Right ventricle myocardium inferior (tissue), 1 donor: ENCODE results near the gene POLRMT. TPM values are rescaled to one million over a fixed set of nuclear protein-coding genes. Genes with fewer than 3 reads are reported as not detected.

Experiments used
- ATAC-seq: fragments of 200-7000 bp; cut with Tn5 transposase; one replicate; pipeline ENCODE4 v1.9.1; 2020; ENCODE audit warnings: mild to moderate bottlenecking, moderate library complexity
- DNase-seq: peaks from one replicate; pipeline ENCODE4 v3.0.0; 2021; ENCODE audit errors: missing footprints
- intact Hi-C: fragments of 100-400 bp; cut with DNase I; formaldehyde crosslinking; loops from one replicate; pipeline ENCODE4 v1.11.0; 2022
- total RNA-seq: library from RNA; stranded (reverse); fragmentation: NEBNext Ultra II Directional; extraction: Animal tissue kit (Norgen Biotek cat#: 25700); gene quantifications from one replicate; pipeline ENCODE4 v1.2.1, GENCODE V29; 2021
- donor health status: DM: no; HTN: yes; CAD: no; lungs with severe emphysema.

POLRMT gene
- total RNA-seq, 1 donor from 2014 or later: 51.2 TPM

DNA sequence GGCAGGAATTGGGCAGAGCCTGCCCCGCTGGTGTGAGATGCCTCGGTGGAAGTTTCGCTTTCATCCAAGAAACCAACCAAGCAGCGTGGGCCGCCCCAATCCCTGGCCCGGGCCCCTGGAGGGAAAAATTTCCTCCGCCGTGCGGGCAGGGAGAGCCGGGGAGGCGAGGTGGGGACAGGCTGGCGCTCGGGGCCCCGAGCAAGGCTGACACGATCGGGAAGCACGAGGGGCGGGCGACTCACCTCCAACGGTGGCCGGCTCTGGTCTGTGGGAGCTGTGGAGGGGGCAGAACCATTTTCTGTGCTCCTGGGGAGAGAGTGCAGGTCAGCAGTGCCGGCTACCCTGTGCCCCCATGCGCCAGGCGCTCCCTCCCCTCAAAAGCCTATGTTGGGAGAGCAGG lies 18.7 kb upstream of the POLRMT start:
- ATAC-seq (no peak), DNase-seq (no peak)
- intact Hi-C loops: no loop called here

DNA sequence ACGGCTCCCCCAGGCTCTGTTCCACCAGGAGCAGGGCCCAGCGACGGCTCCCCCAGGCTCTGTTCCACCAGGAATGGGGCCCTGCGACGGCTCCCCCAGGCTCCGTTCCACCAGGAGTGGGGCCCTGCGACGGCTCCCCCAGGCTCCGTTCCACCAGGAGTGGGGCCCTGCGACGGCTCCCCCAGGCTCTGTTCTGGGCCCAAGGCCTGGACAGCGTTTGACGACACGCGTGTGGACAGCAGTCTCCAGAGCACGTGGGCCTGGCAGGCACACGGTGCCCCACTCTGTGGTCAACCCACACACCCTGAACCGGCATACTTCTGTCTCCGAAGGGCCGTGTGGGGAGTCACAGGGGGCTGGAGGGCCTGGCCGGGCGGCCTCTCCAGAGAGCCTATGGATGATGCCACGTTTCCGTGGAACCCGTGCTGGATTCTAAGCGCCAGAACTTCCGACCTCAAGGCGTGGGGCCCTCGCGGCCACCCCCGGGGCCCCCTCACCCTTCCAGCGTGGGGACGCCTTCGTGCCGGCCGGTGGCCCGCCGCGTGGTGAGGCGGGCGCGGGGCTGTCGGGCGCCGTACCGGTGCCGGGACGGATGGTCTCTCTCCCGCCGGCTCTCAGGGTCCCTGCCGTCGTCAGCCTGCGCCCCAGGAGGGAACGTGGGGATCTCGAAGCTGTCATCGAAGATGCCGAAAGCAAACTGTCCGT lies 17.9 kb upstream of the POLRMT start:
- DNase-seq (no peak), ATAC-seq (no peak)
- intact Hi-C loops: no loop called here

DNA sequence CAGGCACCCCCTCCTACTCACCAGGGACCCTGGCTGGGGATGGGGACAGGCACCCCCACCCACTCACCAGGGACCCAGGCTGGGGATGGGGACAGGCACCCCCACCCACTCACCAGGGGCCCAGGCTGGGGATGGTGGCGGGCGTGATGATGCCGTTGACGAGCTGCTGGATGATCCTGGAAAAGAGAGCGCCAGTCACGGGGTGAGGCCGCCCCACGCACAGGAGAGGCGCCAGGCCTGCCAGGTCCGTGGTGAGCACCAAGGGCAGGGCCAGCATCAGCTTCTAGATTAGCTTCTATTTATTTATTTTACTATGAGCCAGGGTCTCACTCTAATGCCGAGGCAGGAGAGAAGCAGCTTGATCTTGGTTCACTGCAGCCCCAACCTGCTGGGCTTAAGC lies 16.8 kb upstream of the POLRMT start:
- intact Hi-C loops: no loop called here
- DNase-seq: no peak
- no peak for ATAC-seq

DNA sequence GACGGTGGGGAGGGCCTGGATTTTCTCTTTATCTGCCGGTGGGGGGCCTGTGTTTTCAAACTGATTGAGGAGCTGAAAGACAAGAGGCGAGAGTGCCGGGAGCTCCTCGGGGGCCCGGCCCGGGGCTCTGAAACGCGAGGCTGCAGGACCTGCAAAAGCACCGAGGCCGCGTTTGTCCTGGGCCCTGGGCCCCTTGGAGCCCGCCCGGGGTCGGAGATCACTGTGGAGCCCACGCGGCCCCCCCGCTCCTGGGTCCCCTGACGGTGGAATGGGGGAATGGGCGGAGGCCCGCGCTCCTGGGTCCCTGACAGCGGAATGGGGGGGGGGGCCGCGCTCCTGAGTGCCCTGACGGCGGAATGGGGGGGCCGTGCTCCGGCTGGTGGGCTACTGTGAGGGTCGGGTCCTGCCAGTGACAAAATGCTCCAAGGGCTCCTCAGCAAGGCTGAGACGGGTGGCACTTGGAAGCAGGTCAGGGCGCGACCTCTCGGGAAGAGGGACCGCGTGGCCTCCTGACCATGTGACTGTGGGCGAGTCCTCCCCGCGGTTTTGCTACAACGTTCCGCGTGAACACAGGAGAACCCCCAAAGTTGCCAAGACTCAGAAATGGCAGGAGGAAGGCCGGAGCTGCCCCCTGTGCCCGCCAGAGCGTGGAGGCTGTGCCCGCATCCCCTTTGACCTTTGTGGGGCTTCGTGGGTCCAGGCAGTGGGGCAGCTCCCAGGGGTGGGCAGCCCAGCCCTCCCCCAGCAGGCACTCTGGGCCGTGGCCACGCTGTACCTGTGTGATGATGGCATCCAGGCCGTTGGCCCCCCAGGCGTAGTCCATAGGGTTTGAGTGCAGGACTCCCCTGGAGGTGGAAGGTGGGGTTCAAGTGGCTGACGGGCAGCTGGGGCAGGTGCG lies 15.8 kb upstream of the POLRMT start:
- intact Hi-C loops: no loop called here
- DNase-seq: no peak
- ATAC-seq: no peak

DNA sequence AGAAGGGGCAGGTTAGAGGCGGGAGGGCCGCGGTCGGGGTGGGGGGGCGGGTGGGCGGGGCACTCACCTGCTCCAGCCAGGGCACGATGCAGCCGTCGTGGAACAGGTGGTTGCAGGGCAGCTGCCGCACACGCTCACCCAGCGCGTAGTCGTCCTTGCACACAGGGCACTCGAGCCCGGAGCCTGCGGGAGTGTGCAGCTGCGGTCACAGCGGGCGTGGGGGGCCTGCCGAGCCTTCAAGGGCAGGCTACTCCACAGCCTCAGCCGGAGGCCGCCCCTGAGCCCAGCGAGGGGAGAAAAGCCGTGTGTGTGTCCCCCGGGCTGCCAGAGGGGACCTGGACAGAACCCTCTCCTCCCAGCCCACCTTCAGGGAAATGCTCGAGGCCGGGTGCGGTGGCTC lies 15.0 kb upstream of the POLRMT start:
- DNase-seq (no peak), ATAC-seq (no peak)
- intact Hi-C loops: no loop called here

DNA sequence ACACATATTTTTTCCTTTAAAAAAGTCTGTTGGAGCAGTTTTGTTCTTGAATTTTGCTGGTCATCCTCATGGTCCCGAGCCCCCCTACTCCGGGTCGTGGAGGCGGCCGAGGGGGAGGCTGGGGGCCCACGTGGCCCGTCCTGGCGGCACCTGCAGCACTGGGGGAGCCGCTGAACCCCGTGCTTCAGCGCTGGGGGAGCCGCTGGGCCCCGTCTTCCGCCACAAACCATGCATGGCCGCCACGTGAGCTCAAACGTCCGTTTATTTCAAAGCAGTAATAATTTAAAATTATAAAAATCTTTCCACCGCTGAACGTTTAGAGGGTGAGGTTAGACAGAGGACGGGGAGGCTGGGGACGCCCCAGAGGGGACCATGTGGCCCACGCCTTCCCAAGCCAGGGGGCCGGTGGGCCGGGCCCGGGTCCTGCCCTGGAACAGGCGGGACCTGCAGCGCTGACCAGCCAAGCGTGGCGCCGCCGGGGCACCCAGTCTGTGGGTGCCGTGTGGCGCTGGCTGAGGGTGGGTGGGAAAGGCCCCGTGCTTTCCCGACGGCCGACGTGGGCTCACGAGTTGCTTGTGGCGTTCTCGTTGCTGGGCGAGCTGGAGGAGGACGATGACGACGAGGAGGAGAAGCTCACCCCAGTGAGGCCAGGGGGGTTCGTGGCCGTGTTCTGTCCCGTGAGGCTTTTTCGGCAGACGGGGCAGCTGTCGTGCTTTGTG lies 14.4 kb upstream of the POLRMT start:
- ATAC-seq: no peak
- no peak for DNase-seq
- intact Hi-C loops: no loop called here

DNA sequence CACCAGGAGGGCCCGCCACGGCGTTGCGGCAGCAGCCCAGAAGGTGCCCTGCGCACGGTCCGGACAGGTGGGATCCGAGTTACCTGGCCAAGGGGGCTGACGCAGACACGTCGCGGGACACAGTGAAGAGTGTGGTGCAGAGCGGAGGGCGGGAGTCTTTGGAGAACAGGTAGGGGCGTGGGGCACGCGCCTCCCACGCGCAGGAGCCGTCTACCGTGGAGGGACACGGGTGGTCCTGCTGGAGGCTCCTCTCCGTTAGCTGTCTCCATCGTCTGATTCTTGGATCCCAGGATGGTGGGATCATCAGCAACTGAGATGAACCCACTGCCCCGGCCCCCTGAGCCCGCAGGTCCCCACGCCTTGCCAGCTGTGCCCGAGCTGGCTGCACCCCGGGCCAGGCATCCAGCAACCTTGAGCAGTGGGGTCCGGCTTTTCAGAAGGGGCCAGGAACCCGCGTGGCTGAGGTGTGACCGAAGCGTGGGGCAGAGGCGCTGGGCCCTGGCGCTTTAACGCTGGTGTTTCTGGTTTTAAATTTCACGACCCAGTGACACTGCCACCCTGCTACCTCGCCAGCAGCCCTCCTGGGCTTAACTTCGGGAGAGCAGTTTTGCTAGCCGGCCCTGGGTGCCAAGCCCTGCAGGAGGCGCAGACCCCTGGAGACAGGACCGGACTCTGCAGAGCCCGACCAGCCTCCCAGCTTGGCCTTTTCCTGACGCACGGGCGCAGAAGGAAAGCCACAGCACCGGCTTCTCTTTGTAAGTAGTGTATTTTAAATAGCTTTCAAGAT lies 13.6 kb upstream of the POLRMT start:
- no peak for DNase-seq
- no peak for ATAC-seq
- intact Hi-C loops: no loop called here

DNA sequence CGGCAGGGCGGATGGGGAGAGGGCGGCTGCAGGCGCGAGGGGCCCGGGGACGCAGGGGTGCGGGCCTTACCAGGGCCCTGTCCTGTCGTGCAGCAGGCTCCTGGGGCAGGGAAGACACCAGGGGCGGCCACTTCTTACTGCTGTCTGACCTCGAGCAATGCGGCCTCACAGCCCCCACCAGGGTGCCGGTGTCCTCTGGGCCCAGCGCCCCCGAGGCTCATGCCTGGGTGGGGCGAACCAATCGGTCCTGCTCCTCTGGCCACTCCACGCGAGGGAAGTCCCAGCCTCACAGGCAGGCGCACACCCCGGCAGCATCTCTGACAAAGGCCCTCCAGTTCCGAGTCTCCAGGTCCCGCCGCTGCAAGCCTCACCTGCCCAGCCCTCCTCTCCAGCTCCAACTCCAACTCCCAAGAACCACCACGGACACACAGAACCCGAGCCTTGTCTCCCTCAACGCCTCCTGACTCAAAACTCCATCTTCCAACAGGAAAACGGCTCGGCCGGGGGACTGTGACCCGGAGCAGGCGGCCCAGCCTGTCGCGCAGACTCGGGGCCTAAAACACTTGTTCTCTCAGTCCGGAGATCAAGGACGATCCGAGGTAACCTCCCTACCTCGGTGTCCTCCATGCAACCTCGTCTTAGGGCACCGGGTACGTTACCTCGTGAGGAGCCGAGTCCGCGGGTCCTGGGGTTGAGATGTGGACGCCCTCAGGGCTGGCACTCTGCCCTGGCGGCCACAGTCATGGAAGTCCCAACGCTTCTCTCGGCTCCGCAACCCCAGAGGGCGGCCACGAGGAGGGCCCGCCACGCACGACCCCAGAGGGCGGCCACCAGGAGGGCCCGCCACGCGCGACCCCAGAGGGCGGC lies 12.8 kb upstream of the POLRMT start:
- ATAC-seq: no peak
- intact Hi-C loops: no loop called here
- no peak for DNase-seq

DNA sequence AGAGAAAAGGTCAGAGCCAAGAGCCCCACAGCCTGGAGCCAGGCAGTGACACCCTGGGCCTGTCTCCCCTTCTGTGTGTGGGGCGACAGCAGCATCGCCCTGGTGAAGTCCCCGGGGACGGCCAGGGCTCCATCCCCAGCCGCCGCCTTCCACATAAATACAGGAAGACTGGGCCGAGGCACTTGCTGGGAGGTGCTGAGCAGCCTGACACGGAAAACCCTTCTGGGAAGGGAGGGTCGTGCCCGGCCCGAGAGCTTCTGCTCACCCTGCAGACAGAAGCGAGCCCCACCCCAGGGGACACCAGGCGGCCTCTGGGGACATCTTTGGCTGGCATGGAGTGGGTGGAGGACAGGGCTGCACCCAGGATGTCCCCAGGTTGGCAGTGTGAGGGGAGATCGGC lies 11.5 kb upstream of the POLRMT start:
- intact Hi-C loops: no loop called here
- ATAC-seq (no peak), DNase-seq (no peak)

DNA sequence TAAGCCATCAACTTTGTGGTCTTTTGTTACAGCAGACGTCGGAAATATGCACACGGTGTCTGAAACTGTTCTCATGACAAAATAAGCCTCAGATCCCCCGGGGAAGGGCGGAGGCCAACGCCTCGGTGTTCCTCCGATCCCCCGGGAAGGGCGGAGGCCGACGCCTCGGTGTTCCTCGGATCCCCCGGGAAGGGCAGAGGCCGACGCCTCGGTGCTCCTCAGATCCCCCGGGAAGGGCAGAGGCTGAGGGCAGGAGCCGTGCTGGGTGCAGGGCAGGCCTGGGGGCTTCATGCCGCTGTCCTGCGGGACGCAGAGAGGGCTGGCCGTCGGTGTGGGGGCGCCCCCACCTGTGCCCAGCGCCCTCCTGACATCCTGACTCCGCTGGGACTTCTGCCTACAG lies 11.0 kb upstream of the POLRMT start:
- intact Hi-C loops: no loop called here
- DNase-seq (no peak), ATAC-seq (no peak)

DNA sequence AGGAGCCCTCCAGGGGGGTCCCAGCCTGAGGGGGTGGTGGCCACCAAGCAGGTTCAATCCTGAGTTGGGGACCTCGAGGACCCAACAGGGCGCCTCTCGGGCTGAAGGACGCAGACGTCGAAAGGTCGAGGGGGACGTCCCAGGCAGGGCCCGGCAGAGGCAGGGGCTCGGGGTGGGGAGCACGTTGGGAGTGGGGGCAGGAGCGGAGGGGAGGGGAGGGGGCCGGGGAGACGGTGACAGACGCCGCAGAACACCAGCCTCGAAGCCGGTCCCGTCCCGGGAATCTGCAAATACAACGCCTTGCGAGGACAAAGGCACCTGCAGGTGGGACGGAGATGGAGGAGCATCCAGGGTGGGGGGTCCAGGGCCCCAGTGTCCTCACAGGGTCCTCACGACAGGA lies 10.4 kb upstream of the POLRMT start:
- DNase-seq (no peak), ATAC-seq (no peak)
- intact Hi-C loops: no loop called here

DNA sequence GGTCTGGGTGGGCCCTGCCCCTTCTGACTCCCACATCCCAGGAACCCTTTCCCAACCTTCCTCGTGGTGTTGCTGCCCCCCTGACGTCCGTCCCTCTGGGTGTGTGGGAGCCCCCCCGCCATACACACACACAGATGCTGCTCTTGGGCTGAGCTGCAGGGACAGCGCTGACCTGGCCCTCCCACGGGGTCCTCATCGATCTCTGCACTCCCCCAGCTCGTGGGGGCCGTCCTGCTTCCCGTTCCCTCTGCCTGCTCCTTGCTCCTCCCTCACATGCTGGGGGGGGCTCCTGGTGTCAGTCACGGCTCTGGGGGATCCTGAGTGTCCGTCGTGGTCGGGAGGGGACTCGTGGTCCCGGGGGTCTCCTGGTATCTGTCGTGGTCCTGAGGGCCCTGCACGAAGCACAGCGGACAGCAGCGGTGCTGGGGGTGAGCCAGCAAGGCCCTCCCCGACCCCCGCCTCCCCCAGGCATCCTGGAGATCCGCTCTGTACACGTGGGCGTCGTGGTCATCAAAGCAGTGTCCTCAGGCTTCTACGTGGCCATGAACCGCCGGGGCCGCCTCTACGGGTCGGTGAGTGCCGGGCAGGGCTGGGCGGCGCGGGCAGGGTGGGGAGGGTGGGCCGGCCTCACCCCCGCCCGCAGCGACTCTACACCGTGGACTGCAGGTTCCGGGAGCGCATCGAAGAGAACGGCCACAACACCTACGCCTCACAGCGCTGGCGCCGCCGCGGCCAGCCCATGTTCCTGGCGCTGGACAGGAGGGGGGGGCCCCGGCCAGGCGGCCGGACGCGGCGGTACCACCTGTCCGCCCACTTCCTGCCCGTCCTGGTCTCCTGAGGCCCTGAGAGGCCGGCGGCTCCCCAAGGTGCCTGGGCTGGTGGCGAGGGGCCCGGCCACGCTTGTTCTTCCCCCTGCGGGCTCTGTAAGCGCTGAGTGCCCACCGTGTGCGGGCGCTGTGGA lies 9.7 kb upstream of the POLRMT start:
- DNase-seq (no peak), ATAC-seq (no peak)
- intact Hi-C loops: no loop called here

DNA sequence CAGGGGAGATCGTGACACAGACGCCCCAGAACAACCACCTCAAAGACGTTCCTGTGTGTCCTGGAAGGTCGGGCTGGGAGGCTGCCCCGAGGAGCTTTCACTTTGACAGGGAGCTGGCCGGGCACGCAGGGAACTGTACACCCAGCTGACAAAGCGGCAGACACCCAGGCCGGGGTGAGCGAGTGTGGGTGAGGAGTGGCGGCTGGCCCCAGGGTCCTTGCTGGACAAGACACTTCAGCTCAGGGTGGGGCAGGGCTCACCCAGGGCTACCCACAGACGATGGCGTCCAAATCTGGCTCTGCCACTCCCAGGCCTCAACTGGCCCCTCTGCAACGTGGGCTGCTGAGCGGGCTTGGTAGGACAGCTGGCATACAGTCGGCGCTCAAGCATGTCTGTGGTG lies 8.4 kb upstream of the POLRMT start:
- ATAC-seq (no peak), DNase-seq (no peak)
- intact Hi-C loops: no loop called here

DNA sequence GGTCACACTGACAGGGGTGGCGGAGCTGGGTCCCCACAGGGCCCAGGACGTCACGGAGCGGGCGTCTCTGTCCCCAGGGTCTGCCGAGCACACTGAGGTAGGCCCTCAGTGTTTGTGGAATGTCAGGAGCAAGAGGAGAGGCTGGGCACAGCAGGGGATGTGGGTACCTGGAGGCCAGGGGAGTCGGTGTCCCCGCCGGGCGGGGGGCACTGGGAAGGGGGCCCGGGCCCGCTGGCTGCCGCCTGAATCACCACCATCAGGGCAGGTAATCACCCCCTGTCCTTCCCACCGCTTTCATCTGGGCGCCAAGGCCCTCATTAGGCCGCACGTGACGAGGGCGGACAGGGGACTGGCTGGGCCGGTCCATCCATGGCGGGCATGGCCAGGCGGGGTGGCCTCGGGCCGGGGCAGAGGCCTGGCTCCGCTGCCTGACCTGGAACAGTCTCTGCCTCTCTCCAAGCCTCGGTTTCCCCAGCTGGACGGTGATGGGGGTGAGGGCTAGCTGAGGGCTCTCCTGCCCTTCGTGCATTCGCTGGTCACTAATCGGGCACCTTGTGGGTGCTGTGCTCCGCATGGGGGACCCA lies 7.4 kb upstream of the POLRMT start:
- intact Hi-C loops: no loop called here
- DNase-seq (no peak), ATAC-seq (no peak)

DNA sequence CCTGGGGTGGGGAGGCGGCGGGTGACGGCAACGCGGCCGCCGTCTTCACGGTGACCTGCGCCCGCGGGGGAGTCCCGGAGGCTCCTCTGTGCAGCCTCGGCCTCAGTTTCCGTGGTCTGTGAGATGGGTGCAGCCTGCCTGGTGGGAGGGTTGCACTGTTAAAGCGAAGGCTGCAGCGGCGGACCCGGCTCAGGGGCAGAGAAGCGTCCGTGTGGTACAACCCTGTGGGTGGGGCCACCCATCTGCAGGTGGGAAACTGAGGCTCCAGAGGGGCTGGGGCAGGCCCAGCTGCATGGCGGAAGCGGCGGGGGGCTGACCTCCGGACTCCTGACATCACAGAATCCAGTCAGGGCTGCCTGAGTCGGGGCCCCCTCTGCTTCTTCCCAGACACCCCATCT lies 6.8 kb upstream of the POLRMT start:
- no peak for ATAC-seq
- intact Hi-C loops: no loop called here
- no peak for DNase-seq

DNA sequence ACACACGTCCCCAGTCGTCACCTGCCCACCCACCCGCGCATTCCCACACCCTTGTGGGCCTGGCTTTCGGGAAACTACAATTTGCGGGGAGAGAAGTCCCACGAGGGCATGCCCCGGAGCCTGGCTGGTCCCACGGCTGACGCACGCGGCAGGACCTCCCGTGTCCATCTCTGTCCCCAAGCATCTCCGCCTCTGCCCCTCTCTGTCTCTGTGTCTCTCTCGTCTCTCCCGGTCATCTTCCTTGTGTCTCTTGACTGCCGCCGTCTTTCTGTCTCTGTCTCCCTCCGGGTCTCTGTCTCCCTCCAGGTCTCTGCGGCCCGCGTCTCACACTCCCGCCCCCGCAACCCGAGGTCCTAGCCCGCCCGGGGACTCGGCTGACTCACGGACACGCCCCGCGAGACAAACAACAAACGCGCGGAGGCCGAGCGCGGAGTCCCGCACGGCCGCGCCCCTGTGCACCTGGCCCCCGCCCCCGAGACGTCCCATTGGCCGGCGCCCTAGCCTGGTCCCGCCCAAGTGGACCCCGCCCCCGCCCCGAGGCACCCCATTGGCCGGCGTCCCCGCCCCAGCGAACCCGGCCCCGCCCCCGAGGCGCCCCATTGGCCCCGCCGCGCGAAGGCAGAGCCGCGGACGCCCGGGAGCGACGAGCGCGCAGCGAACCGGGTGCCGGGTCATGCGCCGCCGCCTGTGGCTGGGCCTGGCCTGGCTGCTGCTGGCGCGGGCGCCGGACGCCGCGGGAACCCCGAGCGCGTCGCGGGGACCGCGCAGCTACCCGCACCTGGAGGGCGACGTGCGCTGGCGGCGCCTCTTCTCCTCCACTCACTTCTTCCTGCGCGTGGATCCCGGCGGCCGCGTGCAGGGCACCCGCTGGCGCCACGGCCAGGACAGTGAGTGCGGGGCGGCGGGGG lies 6.2 kb upstream of the POLRMT start, which contains the start of gene FGF22:
Gene FGF22, plus strand, starts transcription at position 627 of the 908 bp plus-strand sequence. Its CDS starts 47 bp downstream, at position 674.
- ATAC-seq: peak; percentile 95
- DNase-seq: peak; percentile 96
- intact Hi-C loops: no loop called here
